ES-I3 (cell line): ENCODE measurements around the gene TRABD2A.
A peak's percentile ranks its signal among the peaks of the same experiment; 100 is the strongest.

Source experiments
- H3K36me3 ChIP-seq: 2 replicates; pipeline ENCODE4 v1.6.1; 2013; ENCODE audit warnings: mild to moderate bottlenecking, low read length, control low read depth, moderate library complexity; ENCODE audit not compliant: insufficient read depth
- H3K4me1 ChIP-seq: 2 replicates; pipeline ENCODE4 v1.6.1; 2013; ENCODE audit warnings: mild to moderate bottlenecking, control low read depth, low read length; ENCODE audit not compliant: insufficient read depth
- H3K9ac ChIP-seq: 2 replicates; pipeline ENCODE4 v1.6.1; 2013; ENCODE audit warnings: low read depth, mild to moderate bottlenecking, low read length, moderate library complexity
- H3K9me3 ChIP-seq: 2 replicates; pipeline ENCODE4 v1.6.1; 2013; ENCODE audit warnings: mild to moderate bottlenecking, low read length, moderate library complexity; ENCODE audit not compliant: control insufficient read depth, insufficient read depth

TRABD2A gene

DNA sequence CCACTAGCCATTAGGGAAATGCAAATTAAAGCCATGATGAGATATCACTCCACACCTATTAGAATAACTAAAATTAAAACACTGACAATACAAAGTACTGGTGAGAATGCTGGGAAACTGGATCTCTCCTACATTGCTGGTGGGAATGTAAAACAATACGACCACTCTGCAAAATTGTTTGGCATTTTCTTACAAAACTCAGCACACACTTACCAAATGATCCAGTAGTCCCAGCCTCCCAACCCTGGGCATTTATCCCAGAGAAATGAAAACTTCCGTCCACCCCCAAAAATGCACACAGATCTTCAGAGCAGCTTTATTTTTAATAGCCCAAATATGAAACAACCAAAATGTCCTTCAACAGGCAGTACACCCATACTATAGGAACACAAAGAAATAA, 15.7 kb upstream of the TRABD2A start:
- Histone ChIP-seq H3K9ac (no peak overlapping the region), H3K4me1 (peaks cover 18% of the 10 kb centered on the region), H3K36me3 (no peaks in the 10 kb centered on the region), H3K9me3 (no peaks in the 10 kb centered on the region)

GRCh38 chr2:84894758-84895520, 14.1 kb upstream of the TRABD2A start:
- no peaks in the 10 kb centered on the region for H3K36me3 ChIP-seq
- no peak overlapping the region for H3K9ac ChIP-seq
- H3K9me3 ChIP-seq: no peaks in the 10 kb centered on the region
- H3K4me1 ChIP-seq: peaks cover 18% of the 10 kb centered on the region

DNA sequence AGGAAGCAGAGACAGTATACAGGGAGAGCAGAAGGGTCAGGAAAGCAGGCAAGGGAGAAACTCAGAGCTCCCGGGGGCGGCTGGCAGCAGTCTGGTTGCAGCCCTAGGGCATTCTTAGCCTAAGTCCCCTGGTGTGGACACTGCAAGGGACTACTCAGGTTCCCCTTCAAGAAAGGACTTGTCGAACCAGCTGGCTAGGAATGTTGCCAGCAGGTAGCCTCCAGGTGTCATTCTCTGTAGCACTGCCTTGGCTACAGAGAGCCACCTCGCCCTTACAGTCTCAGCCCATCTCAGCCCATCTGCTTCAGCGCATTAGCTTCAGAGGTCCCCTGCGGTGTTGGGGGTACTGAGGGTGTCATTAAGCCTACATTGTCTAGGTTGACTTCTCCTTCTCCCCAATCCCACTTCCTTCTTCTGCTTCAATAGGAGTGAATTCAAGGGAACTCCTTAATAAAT, 13.3 kb upstream of the TRABD2A start:
- Histone ChIP-seq H3K36me3 (no peaks in the 10 kb centered on the region), H3K9ac (no peak overlapping the region), H3K4me1 (peaks cover 18% of the 10 kb centered on the region), H3K9me3 (no peaks in the 10 kb centered on the region)

- H3K4me1 ChIP-seq: peaks cover 20% of the 10 kb centered on the region
- no peaks in the 10 kb centered on the region for H3K36me3 ChIP-seq
- H3K9me3 ChIP-seq: no peaks in the 10 kb centered on the region
- H3K9ac ChIP-seq: no peak overlapping the region
Observed at GRCh38 chr2:84891355-84892010, 10.6 kb upstream of the TRABD2A start.

DNA sequence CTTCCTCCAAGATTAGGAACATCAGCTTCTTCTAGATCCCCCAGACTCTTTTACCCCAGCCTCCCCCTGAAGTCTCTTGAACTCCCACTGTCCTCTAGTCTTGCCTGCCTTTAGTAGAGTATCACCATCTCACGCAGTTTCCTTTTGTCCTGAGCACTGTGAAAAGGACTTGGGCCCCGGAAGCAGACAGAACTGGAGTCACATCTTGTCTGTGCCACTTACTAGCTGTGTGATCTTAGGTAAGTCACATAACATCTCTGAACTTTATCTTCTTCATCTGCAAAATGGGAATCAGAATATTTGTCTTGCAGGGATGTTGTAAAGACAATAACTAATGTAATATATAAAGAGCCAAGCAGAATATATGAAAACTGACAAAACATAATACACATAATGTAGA, 8.4 kb upstream of the TRABD2A start:
- peaks cover 9% of the 10 kb centered on the region; the same call in 1 of the 2 replicates for H3K4me1 ChIP-seq
- H3K9me3 ChIP-seq: no peaks in the 10 kb centered on the region
- no peaks in the 10 kb centered on the region for H3K36me3 ChIP-seq
- no peak overlapping the region for H3K9ac ChIP-seq

GRCh38 chr2:84888401-84889276, 7.8 kb upstream of the TRABD2A start:
- Histone ChIP-seq H3K9ac (no peak overlapping the region), H3K4me1 (0 out of 2 replicates have a peak, but pooled peaks cover 7% of the 10 kb centered on the region), H3K9me3 (no peaks in the 10 kb centered on the region), H3K36me3 (no peaks in the 10 kb centered on the region)

DNA sequence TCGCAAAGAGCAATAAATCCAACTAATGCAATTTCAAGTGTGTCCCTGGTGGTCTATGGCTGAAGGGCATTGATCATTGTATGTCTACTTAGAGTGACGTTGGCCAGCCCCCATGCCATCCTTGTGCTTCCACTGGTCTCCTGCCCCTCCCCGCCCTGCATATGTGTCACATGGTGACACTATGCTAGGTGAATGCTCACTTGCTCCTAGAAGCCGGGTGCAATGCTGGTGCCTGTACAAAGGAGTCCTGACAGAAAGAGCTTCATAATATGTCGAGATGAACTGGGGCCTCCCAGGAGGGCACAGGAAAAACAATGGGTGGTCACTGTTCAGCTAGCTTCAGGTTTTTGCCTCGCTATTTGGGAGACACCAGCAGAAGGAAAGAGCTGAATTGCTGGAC, 5.9 kb upstream of the TRABD2A start:
- H3K36me3 ChIP-seq: no peaks in the 10 kb centered on the region
- H3K9me3 ChIP-seq: no peaks in the 10 kb centered on the region
- H3K9ac ChIP-seq: no peak overlapping the region
- H3K4me1 ChIP-seq: peaks cover 7% of the 10 kb centered on the region; the same call in 1 of the 2 replicates

DNA sequence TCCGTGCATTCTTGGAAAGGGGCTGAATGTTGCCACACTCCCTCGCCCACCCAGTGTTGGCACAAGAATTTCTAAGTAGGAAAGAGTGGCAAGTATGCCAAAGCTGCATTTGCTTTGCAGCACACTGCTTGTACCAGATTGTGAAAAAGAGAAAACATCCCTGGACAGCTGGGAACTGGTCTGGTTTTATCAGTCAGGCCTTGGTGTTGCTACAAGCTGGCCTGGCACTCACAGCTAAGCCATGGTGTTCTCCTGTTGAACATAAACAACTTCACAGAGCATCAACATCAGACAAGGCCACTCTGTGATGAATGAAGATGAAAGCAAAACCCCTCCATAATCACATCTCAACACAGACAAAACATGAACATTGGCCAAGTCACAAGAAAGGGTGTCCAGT, 4.2 kb upstream of the TRABD2A start:
- Histone ChIP-seq H3K9ac (no peak overlapping the region), H3K9me3 (no peaks in the 10 kb centered on the region), H3K36me3 (no peaks in the 10 kb centered on the region), H3K4me1 (peaks cover 7% of the 10 kb centered on the region; the same call in 1 of the 2 replicates)

DNA sequence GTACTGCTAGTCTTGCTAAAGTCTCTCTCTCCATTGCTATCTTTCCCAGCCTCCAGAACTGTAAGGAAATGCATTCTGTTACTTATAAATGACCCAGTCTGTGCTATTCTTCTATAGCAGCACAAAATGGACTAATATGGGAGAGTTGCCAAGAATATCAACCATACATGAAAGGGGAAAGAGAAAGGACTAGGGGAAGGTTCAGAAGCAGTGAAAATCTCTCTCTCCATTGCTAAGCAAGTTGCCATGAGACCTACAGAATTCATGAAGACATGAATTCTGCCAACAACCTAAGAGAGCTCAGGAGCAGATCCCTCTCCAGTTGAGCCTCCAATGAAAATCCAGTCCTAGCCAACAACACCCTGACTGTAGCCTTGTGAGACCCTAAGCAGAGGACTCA, 3.6 kb upstream of the TRABD2A start:
- Histone ChIP-seq H3K9me3 (no peaks in the 10 kb centered on the region), H3K4me1 (peaks cover 7% of the 10 kb centered on the region; the same call in 1 of the 2 replicates), H3K36me3 (no peaks in the 10 kb centered on the region), H3K9ac (no peak overlapping the region)

GRCh38 chr2:84882775-84883550, 2.1 kb upstream of the TRABD2A start:
- H3K9me3 ChIP-seq: no peaks in the 10 kb centered on the region
- H3K9ac ChIP-seq: no peak overlapping the region
- no peaks in the 10 kb centered on the region; the same call in 1 of the 2 replicates for H3K4me1 ChIP-seq
- H3K36me3 ChIP-seq: no peaks in the 10 kb centered on the region

- Histone ChIP-seq H3K9me3 (no peaks in the 10 kb centered on the region), H3K4me1 (no peaks in the 10 kb centered on the region; the same call in 1 of the 2 replicates), H3K36me3 (no peaks in the 10 kb centered on the region), H3K9ac (peak overlapping the region; percentile 76; the same call in 1 of the 2 replicates)
Observed at GRCh38 chr2:84882414-84882738, 1.5 kb upstream of the TRABD2A start.

GRCh38 chr2:84881581-84882413, 913 bp upstream of the TRABD2A start:
- peak overlapping the region; percentile 76 for H3K9ac ChIP-seq
- H3K9me3 ChIP-seq: no peaks in the 10 kb centered on the region
- H3K36me3 ChIP-seq: no peaks in the 10 kb centered on the region
- H3K4me1 ChIP-seq: no peaks in the 10 kb centered on the region; the same call in 1 of the 2 replicates

DNA sequence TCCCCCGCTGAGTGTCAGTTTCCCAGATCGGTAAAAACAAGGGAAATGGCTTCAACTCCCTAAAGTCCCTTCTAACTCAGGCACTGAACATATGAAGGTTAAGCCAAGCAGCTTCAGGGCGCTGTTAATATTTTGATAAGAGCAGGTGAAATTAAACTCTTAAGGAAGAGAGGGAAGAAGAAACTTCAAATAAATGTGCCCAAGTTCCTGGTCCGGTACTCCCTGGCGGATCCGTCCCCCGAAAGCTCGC, 564 bp downstream of the TRABD2A start:
- H3K9ac ChIP-seq: peak overlapping the region; percentile 76
- H3K9me3 ChIP-seq: no peaks in the 10 kb centered on the region
- H3K4me1 ChIP-seq: no peaks in the 10 kb centered on the region; the same call in 1 of the 2 replicates
- H3K36me3 ChIP-seq: no peaks in the 10 kb centered on the region
